ENCODE results near the gene SLIT3. TPM values are rescaled to one million over a fixed set of nuclear protein-coding genes. Genes with fewer than 3 reads are reported as not detected.

SLIT3 gene
- total RNA-seq, 1 donor from 2014 or later = 31.8 TPM

DNA sequence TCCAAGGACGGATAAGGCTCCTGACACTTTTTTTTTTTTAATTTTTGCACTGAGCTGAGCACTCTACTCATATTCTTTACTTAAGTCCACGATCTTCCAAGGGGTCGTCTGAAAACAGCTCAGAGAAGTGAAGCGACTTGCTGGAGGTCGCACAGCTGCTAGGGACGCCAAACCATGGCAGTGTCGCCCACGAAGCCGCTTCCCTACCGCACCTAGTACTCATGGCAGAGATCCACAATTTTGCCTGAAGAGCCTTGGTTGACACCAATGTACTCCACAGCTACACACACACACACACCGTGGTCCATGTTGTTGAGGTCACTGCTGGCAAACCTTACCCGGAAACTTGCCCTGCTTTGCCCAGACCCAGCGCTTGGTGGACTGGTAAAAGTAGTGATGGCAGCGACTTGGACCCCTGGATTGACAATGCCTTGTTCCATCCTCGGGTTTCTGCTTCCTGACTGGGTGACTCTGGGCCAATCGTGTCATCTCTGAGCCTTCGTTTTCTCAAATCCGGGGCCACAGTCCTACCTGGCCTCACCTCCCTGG is 521 bp upstream of the SLIT3 start:
- Mint-ChIP-seq H3K27ac (ENCODE audit: unreplicated experiment) (peak overlapping the region; percentile 67), H3K4me1 (ENCODE audit: unreplicated experiment) (peaks cover 44% of the 10 kb centered on the region), H3K9me3 (ENCODE audit: unreplicated experiment) (no peaks in the 10 kb centered on the region), H3K4me3 (ENCODE audit: unreplicated experiment) (peak overlapping the region; percentile 75), H3K36me3 (ENCODE audit: unreplicated experiment) (peaks cover 3% of the 10 kb centered on the region), H3K27me3 (ENCODE audit: unreplicated experiment) (peaks cover 22% of the 10 kb centered on the region)
- no peak for DNase-seq (ENCODE audit: extremely low spot score, unreplicated experiment)
- no peak for TF ChIP-seq CTCF (IDR thresholded peaks at IDR 0.05)

- Mint-ChIP-seq H3K36me3 (ENCODE audit: unreplicated experiment) (peaks cover 3% of the 10 kb centered on the region), H3K9me3 (ENCODE audit: unreplicated experiment) (no peaks in the 10 kb centered on the region), H3K4me3 (ENCODE audit: unreplicated experiment) (peak overlapping the region; percentile 73), H3K27ac (ENCODE audit: unreplicated experiment) (peak overlapping the region; percentile 44), H3K27me3 (ENCODE audit: unreplicated experiment) (peaks cover 21% of the 10 kb centered on the region), H3K4me1 (ENCODE audit: unreplicated experiment) (peaks cover 48% of the 10 kb centered on the region)
- no peak for DNase-seq (ENCODE audit: extremely low spot score, unreplicated experiment)
- no peak for TF ChIP-seq CTCF (IDR thresholded peaks at IDR 0.05)
Observed at GRCh38 chr5:169299663-169300467, 1.1 kb downstream of the SLIT3 start.

- no peak overlapping the region for H3K27ac Mint-ChIP-seq (ENCODE audit: unreplicated experiment)
- H3K9me3 Mint-ChIP-seq (ENCODE audit: unreplicated experiment) = no peaks in the 10 kb centered on the region
- peaks cover 16% of the 10 kb centered on the region for H3K27me3 Mint-ChIP-seq (ENCODE audit: unreplicated experiment)
- TF ChIP-seq CTCF (IDR thresholded peaks at IDR 0.05) = no peak
- DNase-seq (ENCODE audit: extremely low spot score, unreplicated experiment) = no peak
- H3K36me3 Mint-ChIP-seq (ENCODE audit: unreplicated experiment) = peaks cover 3% of the 10 kb centered on the region
- peak overlapping the region; percentile 73 for H3K4me3 Mint-ChIP-seq (ENCODE audit: unreplicated experiment)
- peaks cover 48% of the 10 kb centered on the region for H3K4me1 Mint-ChIP-seq (ENCODE audit: unreplicated experiment)
Observed at GRCh38 chr5:169299191-169299662, 1.7 kb downstream of the SLIT3 start.

- DNase-seq (ENCODE audit: extremely low spot score, unreplicated experiment) = no peak
- peaks cover 6% of the 10 kb centered on the region for H3K27me3 Mint-ChIP-seq (ENCODE audit: unreplicated experiment)
- no peak overlapping the region for H3K27ac Mint-ChIP-seq (ENCODE audit: unreplicated experiment)
- H3K36me3 Mint-ChIP-seq (ENCODE audit: unreplicated experiment) = no peaks in the 10 kb centered on the region
- no peaks in the 10 kb centered on the region for H3K9me3 Mint-ChIP-seq (ENCODE audit: unreplicated experiment)
- H3K4me3 Mint-ChIP-seq (ENCODE audit: unreplicated experiment) = no peak overlapping the region
- H3K4me1 Mint-ChIP-seq (ENCODE audit: unreplicated experiment) = peaks cover 48% of the 10 kb centered on the region
- TF ChIP-seq CTCF (IDR thresholded peaks at IDR 0.05) = no peak
Observed at GRCh38 chr5:169298193-169298592, 2.7 kb downstream of the SLIT3 start.

GRCh38 chr5:169296419-169297143 is 4.4 kb downstream of the SLIT3 start:
- H3K4me1 Mint-ChIP-seq (ENCODE audit: unreplicated experiment) = peaks cover 38% of the 10 kb centered on the region
- H3K9me3 Mint-ChIP-seq (ENCODE audit: unreplicated experiment) = no peaks in the 10 kb centered on the region
- no peaks in the 10 kb centered on the region for H3K36me3 Mint-ChIP-seq (ENCODE audit: unreplicated experiment)
- H3K4me3 Mint-ChIP-seq (ENCODE audit: unreplicated experiment) = no peak overlapping the region
- DNase-seq (ENCODE audit: extremely low spot score, unreplicated experiment) = no peak
- TF ChIP-seq CTCF (IDR thresholded peaks at IDR 0.05) = no peak
- H3K27ac Mint-ChIP-seq (ENCODE audit: unreplicated experiment) = peak overlapping the region; percentile 29
- no peaks in the 10 kb centered on the region for H3K27me3 Mint-ChIP-seq (ENCODE audit: unreplicated experiment)
